ENCODE data around the gene ALS2. TPM values are rescaled to one million over a fixed set of nuclear protein-coding genes. Genes with fewer than 3 reads are reported as not detected.

Gene ALS2
- total and polyA plus RNA-seq, 11 donors = 12.3 to 45.1 (median 34.7) TPM

GRCh38 chr2:201698588-201699226 is 82.0 kb downstream of the ALS2 start, which contains the start of gene MPP4:
Gene MPP4, minus strand, starts transcription at chr2:201698644. Its CDS starts 4,690 bp downstream, at chr2:201693954.
- no peak within 1 kb of the TSS for H3K4me3 ChIP-seq
- no peaks in the 10 kb centered on the region for H3K9me3 ChIP-seq
- no peaks in the 10 kb centered on the region for H3K27me3 ChIP-seq
- WGBS, 4 donors = 38 to 44% (median 40%) methylated on average over 3 of the region's 3 CpGs
- no peak for DNase-seq
- peak in 2 of 4 donors; percentile 24 to 44 for ATAC-seq
- TF ChIP-seq CTCF (IDR thresholded peaks at IDR 0.05) (no peak), POLR2A (IDR thresholded peaks at IDR 0.05) (no peak)
- H3K36me3 ChIP-seq = peaks cover 0 to 39% (median 34%) of the 10 kb centered on the region in 9 donors
- peak within 1 kb of the TSS in 4 of 12 donors; percentile 12 to 42 (median 30) for H3K27ac ChIP-seq
- peaks cover 2 to 35% (median 16%) of the 10 kb centered on the region in 12 donors for H3K4me1 ChIP-seq
- intact Hi-C loops (cut with DNase I) = no loop called here

GRCh38 chr2:201697899-201698298 is 82.8 kb downstream of the ALS2 start:
- Histone ChIP-seq H3K27ac (peak overlapping the region in 2 of 12 donors; percentile 39 to 42), H3K27me3 (no peaks in the 10 kb centered on the region), H3K9me3 (no peaks in the 10 kb centered on the region), H3K4me3 (no peak overlapping the region), H3K4me1 (peaks cover 2 to 35% (median 16%) of the 10 kb centered on the region in 12 donors), H3K36me3 (peaks cover 0 to 31% (median 25%) of the 10 kb centered on the region in 9 donors)
- ATAC-seq = peak in 1 of 4 donors; percentile 46
- intact Hi-C loops (cut with DNase I) = no loop called here
- TF ChIP-seq CTCF (IDR thresholded peaks at IDR 0.05) = no peak
- no peak for TF ChIP-seq POLR2A (IDR thresholded peaks at IDR 0.05)
- 52 to 63% (median 56%) methylated on average over 2 of the region's 2 CpGs for WGBS, 4 donors
- no peak for DNase-seq

GRCh38 chr2:201696151-201696659 is 84.5 kb downstream of the ALS2 start:
- DNase-seq = no peak
- WGBS, 4 donors = 37 to 54% (median 43%) methylated on average over 6 of the region's 6 CpGs
- Histone ChIP-seq H3K27me3 (no peaks in the 10 kb centered on the region), H3K9me3 (no peaks in the 10 kb centered on the region), H3K4me3 (no peak overlapping the region), H3K27ac (peak overlapping the region in 3 of 12 donors; percentile 7 to 44 (median 17)), H3K4me1 (peaks cover 2 to 35% (median 16%) of the 10 kb centered on the region in 12 donors), H3K36me3 (peaks cover 0 to 14% (median 10%) of the 10 kb centered on the region in 9 donors)
- peak in 3 of 4 donors; percentile 60 to 80 (median 79) for ATAC-seq
- TF ChIP-seq CTCF (IDR thresholded peaks at IDR 0.05) = no peak
- TF ChIP-seq POLR2A (IDR thresholded peaks at IDR 0.05) = no peak
- intact Hi-C loops (cut with DNase I) = no loop called here

- Histone ChIP-seq H3K36me3 (no peaks in the 10 kb centered on the region), H3K27ac (no peak overlapping the region), H3K27me3 (no peaks in the 10 kb centered on the region), H3K4me3 (no peak overlapping the region), H3K9me3 (no peaks in the 10 kb centered on the region), H3K4me1 (no peaks in the 10 kb centered on the region)
- DNase-seq (no peak), ATAC-seq (no peak)
- 84 to 89% (median 87%) methylated on average over 3 of the region's 3 CpGs for WGBS, 4 donors
- TF ChIP-seq POLR2A (IDR thresholded peaks at IDR 0.05) (no peak), CTCF (IDR thresholded peaks at IDR 0.05) (no peak)
- intact Hi-C loops (cut with DNase I) = no loop called here
Measured at GRCh38 chr2:201685156-201685555, 95.6 kb downstream of the ALS2 start.
